ENCODE results near the gene CDH4.

- no peak for TF ChIP-seq CTCF (IDR thresholded peaks at IDR 0.05)
- no peak for TF ChIP-seq POLR2A (IDR thresholded peaks at IDR 0.05)
Observed at GRCh38 chr20:61979701-61980635, 727.9 kb downstream of the CDH4 start.
